ENCODE data around the gene THRB. TPM values are rescaled to one million over a fixed set of nuclear protein-coding genes. Genes with fewer than 3 reads are reported as not detected.
A peak's percentile ranks its signal among the peaks of the same experiment; 100 is the strongest.

THRB gene
- total and polyA plus RNA-seq, 2 experiments from 2014 or later, result 26.8 to 60.0 TPM

DNA sequence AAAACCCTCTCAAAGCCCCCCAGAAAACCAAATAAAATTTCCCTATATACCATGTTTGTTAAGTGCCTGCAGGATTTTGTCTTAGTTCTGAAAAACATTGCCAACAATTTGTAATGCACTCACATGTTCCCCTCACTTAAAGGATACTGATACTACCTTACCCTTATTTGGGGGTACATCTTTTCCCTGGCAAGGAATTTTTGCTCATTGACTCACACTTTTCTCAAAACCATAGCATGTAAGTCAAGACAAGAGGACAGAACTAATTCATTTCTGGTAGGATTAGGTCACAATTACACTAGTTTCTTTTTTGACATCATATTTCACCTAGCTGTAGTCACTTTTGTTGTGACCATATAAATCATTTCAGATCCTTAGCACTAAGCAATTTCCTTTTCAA, 222.2 kb downstream of the THRB start:
- H3K4me3 ChIP-seq, result no peak overlapping the region
- no peaks in the 10 kb centered on the region for H3K27me3 ChIP-seq
- no peaks in the 10 kb centered on the region for H3K9me2 ChIP-seq (replicated peaks; ENCODE audit: insufficient read depth)
- no peak for TF ChIP-seq EZH2 (IDR thresholded peaks at IDR 0.05; ENCODE audit: borderline replicate concordance)
- TF ChIP-seq EZH2phosphoT487 (IDR thresholded peaks at IDR 0.05; ENCODE audit: low read depth, severe bottlenecking, unreplicated experiment), result no peak
- DNase-seq (ENCODE audit: low spot score), result no peak
- H3K4me2 ChIP-seq, result no peak overlapping the region
- no peaks in the 10 kb centered on the region for H4K20me1 ChIP-seq (ENCODE audit: insufficient read depth, poor library complexity, severe bottlenecking)
- H3K27ac ChIP-seq, result peak overlapping the region; percentile 13
- peaks cover 3% of the 10 kb centered on the region for H3K4me1 ChIP-seq (ENCODE audit: insufficient read depth)
- H3K9me3 ChIP-seq (ENCODE audit: low read depth), result no peaks in the 10 kb centered on the region
- H2AFZ ChIP-seq, result no peak overlapping the region
- H3K79me2 ChIP-seq, result peaks cover 27% of the 10 kb centered on the region
- no peaks in the 10 kb centered on the region for H3K36me3 ChIP-seq (replicated peaks; ENCODE audit: insufficient read depth, low read depth)

DNA sequence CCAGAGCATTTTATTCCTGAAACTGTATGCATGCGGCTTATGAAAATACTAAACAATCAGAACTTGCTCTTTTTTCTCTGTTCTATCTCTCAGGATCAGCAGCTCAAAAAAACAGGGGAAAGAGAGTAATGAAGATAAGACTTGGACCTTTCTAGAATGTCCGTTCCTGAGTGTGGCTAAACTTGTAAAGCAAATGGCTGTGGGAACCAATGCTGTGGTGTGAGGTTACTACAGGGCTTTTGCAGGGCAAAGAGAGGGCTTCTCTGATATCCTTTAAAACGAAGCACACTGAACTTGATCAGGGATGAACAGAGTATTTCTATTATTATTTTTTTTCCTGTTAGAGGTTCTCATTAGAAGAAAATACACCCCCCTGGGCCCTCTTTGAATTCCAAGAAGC, 223.4 kb downstream of the THRB start:
- Histone ChIP-seq H3K9me2 (replicated peaks; ENCODE audit: insufficient read depth) (no peaks in the 10 kb centered on the region), H3K9me3 (ENCODE audit: low read depth) (no peaks in the 10 kb centered on the region), H3K27me3 (no peaks in the 10 kb centered on the region), H3K4me1 (ENCODE audit: insufficient read depth) (peaks cover 3% of the 10 kb centered on the region), H3K79me2 (peaks cover 16% of the 10 kb centered on the region), H4K20me1 (ENCODE audit: insufficient read depth, poor library complexity, severe bottlenecking) (no peaks in the 10 kb centered on the region), H3K4me2 (no peak overlapping the region), H3K36me3 (replicated peaks; ENCODE audit: insufficient read depth, low read depth) (no peaks in the 10 kb centered on the region), H3K27ac (peak overlapping the region; percentile 5), H3K4me3 (no peak overlapping the region), H2AFZ (no peak overlapping the region)
- WGBS (ENCODE audit: low lambda C conversion rate, missing lambda C conversion rate), result 63% methylated on average over 3 of the region's 3 CpGs
- DNase-seq (ENCODE audit: low spot score), result no peak
- TF ChIP-seq CTCF (IDR thresholded peaks at IDR 0.05; ENCODE audit: poor library complexity) (no peak), EZH2 (IDR thresholded peaks at IDR 0.05; ENCODE audit: borderline replicate concordance) (no peak), EZH2phosphoT487 (IDR thresholded peaks at IDR 0.05; ENCODE audit: low read depth, severe bottlenecking, unreplicated experiment) (no peak)

DNA sequence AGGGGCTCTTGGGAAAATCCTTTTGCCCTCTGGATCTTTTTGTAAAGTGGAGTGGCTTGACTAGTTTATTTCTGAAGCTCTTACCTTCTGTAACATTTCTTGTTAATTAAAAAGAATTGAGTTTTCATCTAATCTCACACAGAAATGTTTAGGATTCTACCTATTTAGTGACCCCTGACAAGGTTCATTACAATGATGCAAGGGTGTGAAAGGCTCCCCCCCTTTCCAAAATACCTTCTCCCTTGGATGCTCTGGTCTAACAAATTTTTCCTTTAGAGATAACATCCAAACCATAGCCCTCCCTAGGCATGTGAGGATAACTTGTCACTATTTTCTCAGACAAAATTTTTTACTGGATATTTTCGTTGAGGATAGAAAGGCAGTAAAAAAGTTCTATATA, 223.9 kb downstream of the THRB start:
- H4K20me1 ChIP-seq (ENCODE audit: insufficient read depth, poor library complexity, severe bottlenecking), result no peaks in the 10 kb centered on the region
- no peak for TF ChIP-seq EZH2phosphoT487 (IDR thresholded peaks at IDR 0.05; ENCODE audit: low read depth, severe bottlenecking, unreplicated experiment)
- no peak for TF ChIP-seq EZH2 (IDR thresholded peaks at IDR 0.05; ENCODE audit: borderline replicate concordance)
- TF ChIP-seq CTCF (IDR thresholded peaks at IDR 0.05; ENCODE audit: poor library complexity), result no peak
- 63% methylated on average over 1 of the region's 1 CpG for WGBS (ENCODE audit: low lambda C conversion rate, missing lambda C conversion rate)
- H3K4me1 ChIP-seq (ENCODE audit: insufficient read depth), result peaks cover 3% of the 10 kb centered on the region
- peaks cover 13% of the 10 kb centered on the region for H3K79me2 ChIP-seq
- H3K9me2 ChIP-seq (replicated peaks; ENCODE audit: insufficient read depth), result no peaks in the 10 kb centered on the region
- H2AFZ ChIP-seq, result no peak overlapping the region
- H3K4me2 ChIP-seq, result no peak overlapping the region
- no peaks in the 10 kb centered on the region for H3K9me3 ChIP-seq (ENCODE audit: low read depth)
- no peak for DNase-seq (ENCODE audit: low spot score)
- no peaks in the 10 kb centered on the region for H3K36me3 ChIP-seq (replicated peaks; ENCODE audit: insufficient read depth, low read depth)
- no peak overlapping the region for H3K4me3 ChIP-seq
- H3K27me3 ChIP-seq, result no peaks in the 10 kb centered on the region
- H3K27ac ChIP-seq, result no peak overlapping the region

DNA sequence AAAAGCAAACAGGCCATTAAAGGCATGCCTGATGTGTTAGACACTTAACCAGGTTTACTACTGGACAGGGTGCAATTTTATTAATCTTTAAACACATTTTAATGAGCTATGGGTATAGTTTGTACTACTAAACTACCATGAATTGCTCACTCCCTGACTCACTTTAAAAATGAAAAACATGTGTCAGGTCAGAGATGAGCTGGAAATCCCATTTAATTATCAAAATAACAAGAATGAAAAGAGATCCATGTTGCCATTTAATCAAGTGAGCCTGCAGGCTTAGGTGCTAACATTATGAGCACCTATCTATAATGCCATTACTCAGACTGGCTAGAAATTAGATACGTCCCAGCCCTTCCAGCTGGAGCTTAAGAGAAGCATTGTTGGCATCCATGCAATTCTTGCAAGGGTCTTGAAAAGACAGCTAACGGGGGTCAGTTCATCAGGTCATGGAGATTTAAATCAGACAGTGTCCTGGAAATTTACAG, 224.4 kb downstream of the THRB start:
- Histone ChIP-seq H3K4me3 (no peak overlapping the region), H4K20me1 (ENCODE audit: insufficient read depth, poor library complexity, severe bottlenecking) (no peaks in the 10 kb centered on the region), H3K27me3 (no peaks in the 10 kb centered on the region), H3K9me2 (replicated peaks; ENCODE audit: insufficient read depth) (no peaks in the 10 kb centered on the region), H3K27ac (no peak overlapping the region), H3K4me1 (ENCODE audit: insufficient read depth) (peaks cover 3% of the 10 kb centered on the region), H2AFZ (no peak overlapping the region), H3K36me3 (replicated peaks; ENCODE audit: insufficient read depth, low read depth) (no peaks in the 10 kb centered on the region), H3K79me2 (peaks cover 13% of the 10 kb centered on the region), H3K9me3 (ENCODE audit: low read depth) (no peaks in the 10 kb centered on the region), H3K4me2 (no peak overlapping the region)
- TF ChIP-seq EZH2phosphoT487 (IDR thresholded peaks at IDR 0.05; ENCODE audit: low read depth, severe bottlenecking, unreplicated experiment) (no peak), CTCF (IDR thresholded peaks at IDR 0.05; ENCODE audit: poor library complexity) (no peak), EZH2 (IDR thresholded peaks at IDR 0.05; ENCODE audit: borderline replicate concordance) (no peak)
- DNase-seq (ENCODE audit: low spot score), result no peak
- 64% methylated on average over 2 of the region's 2 CpGs for WGBS (ENCODE audit: low lambda C conversion rate, missing lambda C conversion rate)
